HepG2 (cell line): Measurements from ENCODE around the gene FBXO11. TPM values are rescaled to one million over a fixed set of nuclear protein-coding genes. Genes with fewer than 3 reads are reported as not detected.

Experiments used
- ATAC-seq: fragments of 200-7000 bp; cut with Tn5 transposase; 3 replicates; pipeline ENCODE4 v1.9.1; 2020; ENCODE audit warnings: mild to moderate bottlenecking, moderate library complexity
- BruUV-seq: library from RNA; stranded (reverse); fragments of 400-500 nt; replicated peaks from 2 replicates; lab custom pipeline; 2021; lab: Mats Ljungman, UMichigan
- CTCF ChIA-PET: fragments of 300-600 bp; formaldehyde crosslinking; extraction: SDS; loops from one replicate; lab custom pipeline; 2021; ENCODE audit warnings: low total read pairs, inconsistent platforms, low intra/inter-chr PET ratio; lab: Yijun Ruan, JAX
- POLR2A ChIA-PET: fragments of 350-600 bp; sonication (Branson Sonifier 250); formaldehyde crosslinking; loops from one replicate; lab custom pipeline; 2020; ENCODE audit warnings: antibody characterized with exemption, inconsistent platforms; lab: Yijun Ruan, JAX
- DNase-seq: peaks from one replicate; pipeline ENCODE4 v3.0.0-alpha.2; 2015; ENCODE audit warnings: low spot score
- FAIRE-seq: peaks from 3 replicates; lab custom pipeline; 2011; peaks lifted over from hg19 to GRCh38; lab: Jason Lieb, UNC
- H2AFZ ChIP-seq: one replicate; pipeline ENCODE4 v1.6.1; 2011; ENCODE audit warnings: low read length, inconsistent platforms
- H3K27ac ChIP-seq: fragments of 300-600 bp; 3 replicates; pipeline ENCODE4 v1.8.0; 2011; ENCODE audit warnings: mixed run types, mild to moderate bottlenecking, mixed read lengths, low read length, inconsistent platforms; ENCODE audit not compliant: insufficient read depth; ENCODE audit errors: extremely low read length
- H3K27me3 ChIP-seq, 2 experiments: fragments of 200-600 bp in 1 of 2; 2 replicates in 1 of 2; 3 replicates in 1 of 2; pipeline versions ENCODE4 v1.6.0 to v1.8.0; 2011; ENCODE audit warnings: low read length in 2 of 2, mild to moderate bottlenecking in 2 of 2, moderate library complexity in 2 of 2, inconsistent platforms in 1 of 2; ENCODE audit not compliant: insufficient read depth in 2 of 2, control insufficient read depth in 1 of 2
- H3K36me3 ChIP-seq, 2 experiments: fragments of 200-600 bp in 1 of 2; replicated peaks in 1 of 2; 2 replicates in 1 of 2; 3 replicates in 1 of 2; pipeline versions ENCODE4 v1.5.1 to v1.8.0; 2011; ENCODE audit warnings: low read length in 2 of 2, inconsistent platforms in 1 of 2; ENCODE audit not compliant: insufficient read depth in 2 of 2, control insufficient read depth in 1 of 2
- H3K4me1 ChIP-seq: 2 replicates; pipeline ENCODE4 v1.5.1; 2012; ENCODE audit warnings: low read length, inconsistent platforms; ENCODE audit not compliant: insufficient read depth
- H3K4me2 ChIP-seq: 2 replicates; pipeline ENCODE4 v1.6.0; 2011; ENCODE audit warnings: low read depth, low read length, inconsistent platforms
- H3K4me3 ChIP-seq, 3 experiments: fragments of 200-600 bp in 1 of 3; sonication (generic), shearing (Covaris generic) in 1 of 3; replicated peaks in 1 of 3; 2 replicates each; pipeline ENCODE4 v1.5.1; 2011 to 2016; ENCODE audit warnings: low read length in 3 of 3, inconsistent platforms in 2 of 3, low read depth in 2 of 3, mild to moderate bottlenecking in 2 of 3, control low read depth in 1 of 3, mixed read lengths in 1 of 3; ENCODE audit not compliant: insufficient read depth in 1 of 3
- H3K79me2 ChIP-seq: one replicate; pipeline ENCODE4 v1.6.1; 2011; ENCODE audit warnings: low read length, inconsistent platforms; ENCODE audit not compliant: insufficient read depth
- H3K9ac ChIP-seq: 2 replicates; pipeline ENCODE4 v1.6.0; 2011; ENCODE audit warnings: mild to moderate bottlenecking, low read depth, low read length, inconsistent platforms; ENCODE audit not compliant: insufficient read depth
- H3K9me3 ChIP-seq: 2 replicates; pipeline ENCODE4 v1.5.1; 2012; ENCODE audit warnings: mild to moderate bottlenecking, low read length
- H4K20me1 ChIP-seq: 2 replicates; pipeline ENCODE4 v1.6.0; 2011; ENCODE audit warnings: inconsistent platforms, mild to moderate bottlenecking, low read length, moderate library complexity; ENCODE audit not compliant: insufficient read depth
- IRX3 ChIP-seq: sonication (generic); formaldehyde crosslinking; IDR thresholded peaks from 2 replicates; pipeline ENCODE4 v1.8.1; 2023; ENCODE audit warnings: mild to moderate bottlenecking, low read depth, missing genetic modification reagents, borderline replicate concordance
- PHF5A ChIP-seq: IDR thresholded peaks from one replicate; pipeline ENCODE4 v1.6.1; 2018; ENCODE audit warnings: low read depth, missing genetic modification reagents; ENCODE audit not compliant: unreplicated experiment
- POLR2A ChIP-seq, 2 experiments: IDR thresholded peaks; 2 replicates each; pipeline ENCODE4 v1.6.1; 2011; ENCODE audit warnings: low read depth in 2 of 2, low read length in 2 of 2, mild to moderate bottlenecking in 1 of 2, moderate library complexity in 1 of 2; ENCODE audit not compliant: insufficient read depth in 1 of 2
- RFXAP ChIP-seq: sonication (generic); formaldehyde crosslinking; IDR thresholded peaks from 2 replicates; pipeline ENCODE4 v1.4.0; 2020; ENCODE audit warnings: missing genetic modification reagents, borderline replicate concordance
- SMAD1 ChIP-seq: sonication (generic); formaldehyde crosslinking; IDR thresholded peaks from 2 replicates; pipeline ENCODE4 v1.4.0; 2020; ENCODE audit warnings: missing genetic modification reagents, low read depth, mild to moderate bottlenecking, borderline replicate concordance
- SNAI1 ChIP-seq: sonication (generic); formaldehyde crosslinking; IDR thresholded peaks from 2 replicates; pipeline ENCODE4 v1.5.0; 2020; ENCODE audit warnings: mild to moderate bottlenecking, missing genetic modification reagents, borderline replicate concordance
- SOX5 ChIP-seq: IDR thresholded peaks from 2 replicates; pipeline ENCODE4 v1.6.1; 2016; ENCODE audit warnings: borderline replicate concordance
- SOX6 ChIP-seq, 2 experiments: fragments of 450-650 bp in 1 of 2; sonication (generic) in 1 of 2; formaldehyde crosslinking in 1 of 2; IDR thresholded peaks; 2 replicates each; pipeline versions ENCODE4 v1.4.0 to v1.6.1; 2017 to 2020; ENCODE audit warnings: antibody characterized with exemption in 1 of 2, mild to moderate bottlenecking in 1 of 2, missing genetic modification reagents in 1 of 2
- ZFP62 ChIP-seq: sonication (generic); formaldehyde crosslinking; IDR thresholded peaks from 2 replicates; pipeline ENCODE4 v1.4.0; 2020; ENCODE audit warnings: missing genetic modification reagents
- ZNF3 ChIP-seq: IDR thresholded peaks from 2 replicates; pipeline ENCODE4 v1.7.0; 2017; ENCODE audit warnings: inconsistent platforms
- ZNF317 ChIP-seq: sonication (generic); formaldehyde crosslinking; IDR thresholded peaks from 2 replicates; pipeline ENCODE4 v1.5.0; 2020; ENCODE audit warnings: mild to moderate bottlenecking, missing genetic modification reagents
- ZNF441 ChIP-seq: sonication (generic); formaldehyde crosslinking; IDR thresholded peaks from 2 replicates; pipeline ENCODE4 v1.7.0; 2021; ENCODE audit warnings: missing genetic modification reagents, borderline replicate concordance
- ZNF652 ChIP-seq: IDR thresholded peaks from 2 replicates; pipeline ENCODE4 v1.6.1; 2016; ENCODE audit warnings: low read depth, borderline replicate concordance
- ZNF7 ChIP-seq: IDR thresholded peaks from 2 replicates; pipeline ENCODE4 v1.6.1; 2016; ENCODE audit warnings: missing biosample characterization, missing genetic modification reagents
- in situ Hi-C: cut with HindIII; loops from 2 replicates; pipeline ENCODE4 v1.10.0; 2017; ENCODE audit warnings: low pct_unique_long_range_greater_than_20kb; ENCODE audit not compliant: extremely low pct_ligation_motif_present
- intact Hi-C: fragments of 100-400 bp; cut with micrococcal nuclease; formaldehyde crosslinking; loops from one replicate; pipeline ENCODE4 v1.10.0; 2022; ENCODE audit not compliant: unreplicated experiment
- polyA plus RNA-seq, 8 experiments: library from polyadenylated mRNA; depleted of rRNA in 3 of 8; stranded (reverse) in 7 of 8; unstranded in 1 of 8; fragments of >200 nt; fragmentation: Illumina TruSeq in 4 of 8; extraction: Trizol in 4 of 8; gene quantifications; 2 replicates each; pipeline versions ENCODE4 v1.2.1 to v1.2.3, GENCODE V29; 2011 to 2016; ENCODE audit warnings: low read depth in 4 of 8, missing spikeins in 1 of 8, mixed read lengths in 1 of 8; ENCODE audit not compliant: insufficient read depth in 1 of 8
- total RNA-seq, 5 experiments: library from RNA; depleted of rRNA; stranded (reverse); fragments of >200 nt; fragmentation: Illumina TruSeq; extraction: Trizol; gene quantifications; 2 replicates each; pipeline ENCODE4 v1.2.3, GENCODE V29; 2016; ENCODE audit warnings: low read depth in 1 of 5
- TF ChIP-seq, protein P1 (sequence below): sonication (generic); formaldehyde crosslinking; IDR thresholded peaks from 2 replicates; pipeline ENCODE4 v1.4.0; 2020; ENCODE audit warnings: missing genetic modification reagents
- TF ChIP-seq, protein P2 (sequence below): fragments of 450-650 bp; IDR thresholded peaks from 2 replicates; pipeline ENCODE4 v1.6.1; 2017; ENCODE audit warnings: mild to moderate bottlenecking
- TF ChIP-seq, protein P3 (sequence below): sonication (generic); formaldehyde crosslinking; conservative IDR thresholded peaks from 2 replicates; pipeline ENCODE4 v1.4.0; 2020; ENCODE audit warnings: missing genetic modification reagents

The FBXO11 gene
- total and polyA plus RNA-seq, 2 of the 13 experiments (the other 11 are each of a cell fraction or from before 2014, with no cell fraction given), result 27.9 to 47.6 TPM

DNA sequence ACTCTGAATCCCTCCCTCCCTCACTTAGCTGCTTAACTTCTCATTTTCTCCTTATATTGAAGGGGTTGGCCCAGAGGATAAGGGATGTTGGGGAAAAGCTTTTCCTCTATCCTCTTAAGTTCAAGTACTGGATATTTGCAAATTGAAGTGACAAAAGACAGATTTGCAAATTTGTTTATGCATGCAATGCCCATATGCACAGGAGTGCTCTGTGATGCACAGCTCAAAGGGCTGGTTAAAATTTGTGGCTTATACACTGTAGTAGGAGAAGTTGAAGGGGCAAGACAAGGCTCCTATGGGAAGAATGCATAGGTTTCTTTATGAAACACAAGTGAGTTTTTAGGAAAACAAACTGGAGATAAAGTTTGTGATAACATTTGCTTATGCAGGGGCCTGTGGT is 131.7 kb downstream of the FBXO11 start:
- TF ChIP-seq, protein P1, sequence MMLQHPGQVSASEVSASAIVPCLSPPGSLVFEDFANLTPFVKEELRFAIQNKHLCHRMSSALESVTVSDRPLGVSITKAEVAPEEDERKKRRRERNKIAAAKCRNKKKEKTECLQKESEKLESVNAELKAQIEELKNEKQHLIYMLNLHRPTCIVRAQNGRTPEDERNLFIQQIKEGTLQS, result no peak
- TF ChIP-seq SNAI1 (CRISPR knock-in tag) (no peak), SOX5 (CRISPR knock-in tag) (no peak), ZNF7 (CRISPR knock-in tag) (no peak), ZNF441 (no peak), ZNF3 (no peak), RFXAP (CRISPR knock-in tag) (no peak), IRX3 (CRISPR knock-in tag) (no peak), ZNF317 (no peak), PHF5A (CRISPR knock-in tag) (no peak), ZNF652 (no peak), SOX6 (IDR thresholded peaks at IDR 0.05) (no peak), SOX6 (CRISPR knock-in tag; IDR thresholded peaks at IDR 0.05) (no peak), POLR2A (IDR thresholded peaks at IDR 0.05; ENCODE audit: insufficient read depth in 1 of 2, low read depth in 2 of 2, low read length in 2 of 2) (no peak), ZFP62 (CRISPR knock-in tag) (no peak), SMAD1 (CRISPR knock-in tag) (no peak)
- TF ChIP-seq, protein P2, sequence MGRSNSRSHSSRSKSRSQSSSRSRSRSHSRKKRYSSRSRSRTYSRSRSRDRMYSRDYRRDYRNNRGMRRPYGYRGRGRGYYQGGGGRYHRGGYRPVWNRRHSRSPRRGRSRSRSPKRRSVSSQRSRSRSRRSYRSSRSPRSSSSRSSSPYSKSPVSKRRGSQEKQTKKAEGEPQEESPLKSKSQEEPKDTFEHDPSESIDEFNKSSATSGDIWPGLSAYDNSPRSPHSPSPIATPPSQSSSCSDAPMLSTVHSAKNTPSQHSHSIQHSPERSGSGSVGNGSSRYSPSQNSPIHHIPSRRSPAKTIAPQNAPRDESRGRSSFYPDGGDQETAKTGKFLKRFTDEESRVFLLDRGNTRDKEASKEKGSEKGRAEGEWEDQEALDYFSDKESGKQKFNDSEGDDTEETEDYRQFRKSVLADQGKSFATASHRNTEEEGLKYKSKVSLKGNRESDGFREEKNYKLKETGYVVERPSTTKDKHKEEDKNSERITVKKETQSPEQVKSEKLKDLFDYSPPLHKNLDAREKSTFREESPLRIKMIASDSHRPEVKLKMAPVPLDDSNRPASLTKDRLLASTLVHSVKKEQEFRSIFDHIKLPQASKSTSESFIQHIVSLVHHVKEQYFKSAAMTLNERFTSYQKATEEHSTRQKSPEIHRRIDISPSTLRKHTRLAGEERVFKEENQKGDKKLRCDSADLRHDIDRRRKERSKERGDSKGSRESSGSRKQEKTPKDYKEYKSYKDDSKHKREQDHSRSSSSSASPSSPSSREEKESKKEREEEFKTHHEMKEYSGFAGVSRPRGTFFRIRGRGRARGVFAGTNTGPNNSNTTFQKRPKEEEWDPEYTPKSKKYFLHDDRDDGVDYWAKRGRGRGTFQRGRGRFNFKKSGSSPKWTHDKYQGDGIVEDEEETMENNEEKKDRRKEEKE, result no peak
- TF ChIP-seq, protein P3, sequence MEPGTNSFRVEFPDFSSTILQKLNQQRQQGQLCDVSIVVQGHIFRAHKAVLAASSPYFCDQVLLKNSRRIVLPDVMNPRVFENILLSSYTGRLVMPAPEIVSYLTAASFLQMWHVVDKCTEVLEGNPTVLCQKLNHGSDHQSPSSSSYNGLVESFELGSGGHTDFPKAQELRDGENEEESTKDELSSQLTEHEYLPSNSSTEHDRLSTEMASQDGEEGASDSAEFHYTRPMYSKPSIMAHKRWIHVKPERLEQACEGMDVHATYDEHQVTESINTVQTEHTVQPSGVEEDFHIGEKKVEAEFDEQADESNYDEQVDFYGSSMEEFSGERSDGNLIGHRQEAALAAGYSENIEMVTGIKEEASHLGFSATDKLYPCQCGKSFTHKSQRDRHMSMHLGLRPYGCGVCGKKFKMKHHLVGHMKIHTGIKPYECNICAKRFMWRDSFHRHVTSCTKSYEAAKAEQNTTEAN (CRISPR knock-in tag), result no peak
- H3K4me1 ChIP-seq, result peaks cover 13% of the 10 kb centered on the region
- no TSS peak for BruUV-seq
- H3K4me3 ChIP-seq, result no peak overlapping the region
- peaks cover 0 to 31% of the 10 kb centered on the region in 2 experiments; a peak in 2 of 5 replicates for H3K27me3 ChIP-seq
- H3K9me3 ChIP-seq, result no peaks in the 10 kb centered on the region
- DNase-seq (no peak), ATAC-seq (no peak), FAIRE-seq (no peak)
- H4K20me1 ChIP-seq, result no peaks in the 10 kb centered on the region
- in situ Hi-C loops (no loop called here), intact Hi-C loops (no loop called here)
- CTCF ChIA-PET, result no interaction called here
- H3K4me2 ChIP-seq, result no peak overlapping the region
- no peaks in the 10 kb centered on the region for H3K36me3 ChIP-seq
- POLR2A ChIA-PET, result interaction anchor here (0.8 kb wide), 1 partner anchor 8 kb away, joined by 3 read pairs; the partner anchor contains the start of gene MSH6
- no peak overlapping the region for H3K9ac ChIP-seq
- H3K27ac ChIP-seq, result no peak overlapping the region
- H3K79me2 ChIP-seq, result no peaks in the 10 kb centered on the region
- no peak overlapping the region for H2AFZ ChIP-seq
